ENCODE measurements around the gene TNNT2. TPM values are rescaled to one million over a fixed set of nuclear protein-coding genes. Genes with fewer than 3 reads are reported as not detected.
A peak's percentile ranks its signal among the peaks of the same experiment; 100 is the strongest.

Gene TNNT2
- polyA plus RNA-seq (2013, experiment 1 of 2), result 9.1 TPM
- 10.8 TPM for polyA plus RNA-seq (2013, experiment 2 of 2)

DNA sequence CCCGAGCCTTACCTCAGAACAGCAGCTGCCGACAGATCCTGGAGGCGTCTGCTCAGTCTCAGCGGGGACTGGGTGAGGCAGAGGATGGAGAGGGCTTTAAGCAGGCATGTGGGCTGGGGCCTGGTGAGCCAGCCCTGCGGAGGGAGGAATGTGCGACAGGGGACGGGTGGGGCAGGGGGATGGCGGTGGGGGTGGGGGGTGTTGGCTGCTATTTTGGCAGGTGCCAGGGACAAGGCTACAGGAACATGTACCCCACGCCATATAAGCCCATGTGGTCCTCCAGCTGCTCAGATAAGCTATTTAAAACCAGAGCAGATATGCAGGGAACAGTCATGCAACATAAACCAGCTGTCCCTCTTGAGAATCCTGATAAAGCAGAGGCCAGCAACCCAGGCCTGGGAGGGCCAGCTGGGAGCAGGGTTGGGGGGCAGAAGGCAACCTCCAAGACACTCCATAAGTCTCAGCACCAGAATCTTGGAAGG is at the start of gene TNNT2:
Gene TNNT2 (minus strand): TSS at position 70 of the 482 bp plus-strand sequence. CDS start 4,426 bp downstream, outside the sequence.
- Histone ChIP-seq H3K36me3 (ENCODE audit: control insufficient read depth, insufficient read depth, low read length) (no peaks in the 10 kb centered on the region), H2BK15ac (replicated peaks; ENCODE audit: low read depth) (no peak within 1 kb of the TSS), H3K23ac (ENCODE audit: low read length) (no peak within 1 kb of the TSS), H3K79me2 (ENCODE audit: control insufficient read depth, insufficient read depth, low read length) (no peaks in the 10 kb centered on the region), H3K27ac (ENCODE audit: low read depth, low read length) (peak within 1 kb of the TSS; percentile 80), H3K4me1 (ENCODE audit: control insufficient read depth, low read depth, low read length) (peaks cover 19% of the 10 kb centered on the region), H3K4me2 (ENCODE audit: low read length) (no peak within 1 kb of the TSS), H3K9ac (ENCODE audit: low read length) (no peak within 1 kb of the TSS), H2BK5ac (ENCODE audit: low read length) (no peak within 1 kb of the TSS), H3K4me3 (ENCODE audit: low read length) (no peak within 1 kb of the TSS), H3K79me1 (ENCODE audit: low read length) (no peaks in the 10 kb centered on the region), H3K4ac (ENCODE audit: low read depth, low read length) (no peak within 1 kb of the TSS), H2BK120ac (ENCODE audit: low read depth, low read length) (no peak within 1 kb of the TSS), H4K5ac (ENCODE audit: low read length) (no peak within 1 kb of the TSS), H4K8ac (ENCODE audit: low read depth, low read length) (no peak within 1 kb of the TSS), H2AK5ac (ENCODE audit: low read length) (no peak within 1 kb of the TSS), H3K27me3 (ENCODE audit: insufficient read depth, low read length, poor library complexity) (no peaks in the 10 kb centered on the region), H3K56ac (ENCODE audit: low read length) (peak within 1 kb of the TSS; percentile 61), H3K18ac (ENCODE audit: low read length) (no peak within 1 kb of the TSS)
- DNase-seq, result peak; percentile 47
- no CpG with 5 or more reads among the region's 9 CpGs for WGBS (ENCODE audit: extremely low coverage, insufficient coverage, low lambda C conversion rate)

DNA sequence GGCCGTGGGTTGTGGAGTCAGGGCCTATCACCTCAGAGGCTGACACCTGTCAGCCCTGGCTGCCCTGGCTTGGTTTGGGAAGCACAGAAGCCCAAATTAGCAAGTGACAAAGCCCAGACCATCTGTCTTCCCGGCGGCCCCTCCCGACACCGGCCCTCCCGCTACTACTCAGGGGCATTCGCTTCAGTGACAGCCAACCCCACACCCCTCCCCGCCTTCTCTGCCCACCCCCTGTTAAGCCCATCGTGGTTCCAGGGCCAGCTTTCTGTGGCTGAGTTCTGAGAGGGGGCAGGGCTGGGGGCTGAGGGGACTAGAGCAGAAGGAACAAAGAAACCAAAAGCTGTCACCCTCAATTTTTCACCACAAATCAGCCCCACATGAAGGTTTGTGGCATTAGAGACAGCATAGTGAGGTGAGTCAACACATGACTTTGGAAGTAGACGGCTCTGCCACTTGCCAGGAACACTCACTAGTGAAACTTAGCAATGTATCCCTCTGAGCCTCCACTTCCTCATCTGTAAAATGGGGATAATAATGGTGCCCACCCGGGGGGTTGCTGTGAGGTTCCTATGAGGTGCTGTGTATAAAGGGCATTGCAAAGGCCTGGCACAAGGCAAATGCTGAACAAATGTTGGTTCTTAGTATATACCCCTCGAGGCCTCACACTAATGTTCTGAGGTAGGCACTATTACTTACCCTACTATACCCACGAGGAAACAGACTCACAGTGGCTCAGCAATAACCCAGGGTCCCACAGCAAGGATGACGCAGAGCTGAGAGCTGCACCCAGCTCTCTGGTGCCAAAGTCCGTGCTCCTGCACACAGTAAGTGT is 49.2 kb upstream of the TNNT2 start:
- Histone ChIP-seq H2BK15ac (replicated peaks; ENCODE audit: low read depth) (no peak overlapping the region), H3K79me2 (ENCODE audit: control insufficient read depth, insufficient read depth, low read length) (no peaks in the 10 kb centered on the region), H3K36me3 (ENCODE audit: control insufficient read depth, insufficient read depth, low read length) (no peaks in the 10 kb centered on the region), H2BK5ac (ENCODE audit: low read length) (no peak overlapping the region), H3K56ac (ENCODE audit: low read length) (no peak overlapping the region), H3K4me3 (ENCODE audit: low read length) (no peak overlapping the region), H4K5ac (ENCODE audit: low read length) (no peak overlapping the region), H3K23ac (ENCODE audit: low read length) (no peak overlapping the region), H3K4me1 (ENCODE audit: control insufficient read depth, low read depth, low read length) (no peaks in the 10 kb centered on the region), H3K79me1 (ENCODE audit: low read length) (no peaks in the 10 kb centered on the region), H3K4me2 (ENCODE audit: low read length) (no peak overlapping the region), H3K4ac (ENCODE audit: low read depth, low read length) (no peak overlapping the region), H3K27ac (ENCODE audit: low read depth, low read length) (no peak overlapping the region), H3K27me3 (ENCODE audit: insufficient read depth, low read length, poor library complexity) (no peaks in the 10 kb centered on the region), H4K8ac (ENCODE audit: low read depth, low read length) (no peak overlapping the region), H3K18ac (ENCODE audit: low read length) (no peak overlapping the region), H2BK120ac (ENCODE audit: low read depth, low read length) (no peak overlapping the region), H2AK5ac (ENCODE audit: low read length) (no peak overlapping the region), H3K9ac (ENCODE audit: low read length) (no peak overlapping the region)
- WGBS (ENCODE audit: extremely low coverage, insufficient coverage, low lambda C conversion rate), result no CpG with 5 or more reads among the region's 15 CpGs
- peak; percentile 42 for DNase-seq

DNA sequence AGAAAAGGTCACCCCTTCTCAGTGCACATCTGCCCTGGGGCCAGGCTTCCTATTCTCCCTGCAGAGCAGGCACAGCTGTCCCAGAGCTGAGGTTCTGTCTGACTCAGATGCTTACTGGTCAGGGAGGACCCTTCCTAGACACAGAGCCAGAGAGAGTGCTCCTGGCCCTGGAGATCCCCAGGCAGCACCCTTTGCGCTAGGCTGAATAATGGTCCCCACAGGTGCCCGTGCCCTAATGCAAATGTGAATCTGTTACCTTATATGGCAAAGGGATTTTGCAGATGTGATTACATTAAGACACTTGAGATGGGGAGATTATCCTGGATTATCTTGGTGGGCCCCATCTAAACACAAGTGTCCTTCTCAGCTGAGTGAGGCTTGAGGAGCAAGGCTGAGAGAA is 46.7 kb upstream of the TNNT2 start:
- no peak overlapping the region for H3K56ac ChIP-seq (ENCODE audit: low read length)
- no peak overlapping the region for H3K4ac ChIP-seq (ENCODE audit: low read depth, low read length)
- H2BK120ac ChIP-seq (ENCODE audit: low read depth, low read length), result no peak overlapping the region
- no peak overlapping the region for H2BK15ac ChIP-seq (replicated peaks; ENCODE audit: low read depth)
- H3K4me1 ChIP-seq (ENCODE audit: control insufficient read depth, low read depth, low read length), result no peaks in the 10 kb centered on the region
- H2AK5ac ChIP-seq (ENCODE audit: low read length), result no peak overlapping the region
- whole genome bisulfite sequencing (ENCODE audit: extremely low coverage, insufficient coverage, low lambda C conversion rate), result no CpG with 5 or more reads among the region's 2 CpGs
- no peak overlapping the region for H2BK5ac ChIP-seq (ENCODE audit: low read length)
- no peak overlapping the region for H4K8ac ChIP-seq (ENCODE audit: low read depth, low read length)
- no peak for DNase-seq
- H3K18ac ChIP-seq (ENCODE audit: low read length), result no peak overlapping the region
- H3K79me1 ChIP-seq (ENCODE audit: low read length), result no peaks in the 10 kb centered on the region
- H3K36me3 ChIP-seq (ENCODE audit: control insufficient read depth, insufficient read depth, low read length), result no peaks in the 10 kb centered on the region
- H3K79me2 ChIP-seq (ENCODE audit: control insufficient read depth, insufficient read depth, low read length), result no peaks in the 10 kb centered on the region
- H3K4me2 ChIP-seq (ENCODE audit: low read length), result no peak overlapping the region
- H3K27ac ChIP-seq (ENCODE audit: low read depth, low read length), result no peak overlapping the region
- H3K23ac ChIP-seq (ENCODE audit: low read length), result no peak overlapping the region
- no peak overlapping the region for H4K5ac ChIP-seq (ENCODE audit: low read length)
- no peak overlapping the region for H3K9ac ChIP-seq (ENCODE audit: low read length)
- H3K4me3 ChIP-seq (ENCODE audit: low read length), result no peak overlapping the region
- H3K27me3 ChIP-seq (ENCODE audit: insufficient read depth, low read length, poor library complexity), result no peaks in the 10 kb centered on the region

DNA sequence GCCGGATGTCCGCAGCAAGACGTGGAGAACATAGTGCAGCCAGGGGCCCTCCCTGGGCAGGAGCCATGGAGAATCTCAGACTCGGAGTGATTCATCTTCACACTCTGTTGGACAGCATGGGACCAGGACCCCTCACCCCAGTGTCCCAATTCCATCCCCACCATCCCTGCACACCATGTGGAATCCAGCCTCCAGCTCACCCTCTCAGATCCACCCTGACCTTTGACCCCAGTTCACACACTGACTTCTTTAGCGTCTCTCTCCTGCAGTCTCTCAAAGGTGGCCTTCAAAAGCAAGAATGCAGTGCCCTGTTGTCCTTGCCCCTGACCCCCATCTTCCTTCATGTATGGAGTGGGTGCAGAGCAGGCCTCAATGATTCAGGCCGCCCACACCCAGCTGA is 46.2 kb upstream of the TNNT2 start:
- no peak overlapping the region for H2AK5ac ChIP-seq (ENCODE audit: low read length)
- H3K56ac ChIP-seq (ENCODE audit: low read length), result no peak overlapping the region
- H3K36me3 ChIP-seq (ENCODE audit: control insufficient read depth, insufficient read depth, low read length), result no peaks in the 10 kb centered on the region
- no peaks in the 10 kb centered on the region for H3K27me3 ChIP-seq (ENCODE audit: insufficient read depth, low read length, poor library complexity)
- no peak overlapping the region for H2BK5ac ChIP-seq (ENCODE audit: low read length)
- no peak overlapping the region for H2BK15ac ChIP-seq (replicated peaks; ENCODE audit: low read depth)
- DNase-seq, result no peak
- H3K4me1 ChIP-seq (ENCODE audit: control insufficient read depth, low read depth, low read length), result no peaks in the 10 kb centered on the region
- H3K4me2 ChIP-seq (ENCODE audit: low read length), result no peak overlapping the region
- H2BK120ac ChIP-seq (ENCODE audit: low read depth, low read length), result no peak overlapping the region
- no peak overlapping the region for H3K4ac ChIP-seq (ENCODE audit: low read depth, low read length)
- no CpG with 5 or more reads among the region's 6 CpGs for WGBS (ENCODE audit: extremely low coverage, insufficient coverage, low lambda C conversion rate)
- H4K5ac ChIP-seq (ENCODE audit: low read length), result no peak overlapping the region
- no peak overlapping the region for H3K9ac ChIP-seq (ENCODE audit: low read length)
- no peak overlapping the region for H4K8ac ChIP-seq (ENCODE audit: low read depth, low read length)
- no peak overlapping the region for H3K27ac ChIP-seq (ENCODE audit: low read depth, low read length)
- H3K4me3 ChIP-seq (ENCODE audit: low read length), result no peak overlapping the region
- no peaks in the 10 kb centered on the region for H3K79me2 ChIP-seq (ENCODE audit: control insufficient read depth, insufficient read depth, low read length)
- no peaks in the 10 kb centered on the region for H3K79me1 ChIP-seq (ENCODE audit: low read length)
- H3K23ac ChIP-seq (ENCODE audit: low read length), result no peak overlapping the region
- no peak overlapping the region for H3K18ac ChIP-seq (ENCODE audit: low read length)

DNA sequence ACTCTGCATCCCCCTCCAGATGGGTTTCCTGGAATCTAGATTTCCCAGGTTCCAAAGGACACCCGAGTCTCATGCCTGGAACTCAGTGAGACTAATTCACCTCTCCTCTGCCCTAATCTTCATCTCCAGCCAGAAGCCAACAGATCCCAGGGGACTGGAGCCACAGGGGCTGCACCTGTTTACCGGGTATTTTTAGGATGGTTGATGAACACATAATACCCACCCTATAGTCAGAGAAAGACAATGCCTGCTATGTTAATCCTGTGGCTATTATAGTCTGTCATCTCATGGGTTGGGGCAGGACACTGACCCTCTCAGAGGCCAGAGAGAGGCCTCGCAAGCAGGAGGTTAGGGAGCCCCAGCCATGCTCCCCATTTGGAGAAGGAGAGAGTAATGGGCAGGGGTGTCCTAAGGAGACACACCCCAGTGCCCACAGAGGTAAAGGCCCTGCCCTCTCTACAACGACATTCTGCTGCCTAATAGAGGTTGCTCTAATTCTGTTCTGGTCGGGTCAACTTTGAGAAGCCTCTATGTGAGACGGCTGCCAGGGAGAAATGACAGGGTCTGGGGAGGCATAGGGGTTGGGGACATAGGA is 45.1 kb upstream of the TNNT2 start:
- Histone ChIP-seq H3K4me3 (ENCODE audit: low read length) (no peak overlapping the region), H3K27me3 (ENCODE audit: insufficient read depth, low read length, poor library complexity) (no peaks in the 10 kb centered on the region), H4K5ac (ENCODE audit: low read length) (no peak overlapping the region), H4K8ac (ENCODE audit: low read depth, low read length) (no peak overlapping the region), H3K79me2 (ENCODE audit: control insufficient read depth, insufficient read depth, low read length) (no peaks in the 10 kb centered on the region), H3K56ac (ENCODE audit: low read length) (no peak overlapping the region), H3K4ac (ENCODE audit: low read depth, low read length) (no peak overlapping the region), H2BK15ac (replicated peaks; ENCODE audit: low read depth) (no peak overlapping the region), H3K4me1 (ENCODE audit: control insufficient read depth, low read depth, low read length) (no peaks in the 10 kb centered on the region), H2AK5ac (ENCODE audit: low read length) (no peak overlapping the region), H3K27ac (ENCODE audit: low read depth, low read length) (no peak overlapping the region), H3K9ac (ENCODE audit: low read length) (no peak overlapping the region), H3K36me3 (ENCODE audit: control insufficient read depth, insufficient read depth, low read length) (no peaks in the 10 kb centered on the region), H3K18ac (ENCODE audit: low read length) (no peak overlapping the region), H3K23ac (ENCODE audit: low read length) (no peak overlapping the region), H2BK120ac (ENCODE audit: low read depth, low read length) (no peak overlapping the region), H3K79me1 (ENCODE audit: low read length) (no peaks in the 10 kb centered on the region), H3K4me2 (ENCODE audit: low read length) (no peak overlapping the region), H2BK5ac (ENCODE audit: low read length) (no peak overlapping the region)
- no CpG with 5 or more reads among the region's 6 CpGs for WGBS (ENCODE audit: extremely low coverage, insufficient coverage, low lambda C conversion rate)
- DNase-seq, result no peak
